T-helper 2 cell treated with Interferon-gamma antibody and Interleukin-4, amounts not matched to agents 5 μg/mL and 100 μg/mL, for 36 hours (primary cell): Measurements from ENCODE around the gene F11R.
A peak's percentile ranks its signal among the peaks of the same experiment; 100 is the strongest.
"Not testable (repeated sequence)": the region's sequence is repeated elsewhere in the genome, so short reads cannot be mapped to it uniquely, and the experiment has no call there.

Source experiments
- DNase-seq: peaks from one replicate; pipeline ENCODE4 v3.0.0; 2021; ENCODE audit warnings: low spot score
- H3K27ac Mint-ChIP-seq: one replicate; pipeline ENCODE4 v1.8.0; 2021; ENCODE audit warnings: mild to moderate bottlenecking, mixed read lengths
- H3K27me3 Mint-ChIP-seq: one replicate; pipeline ENCODE4 v1.8.0; 2021; ENCODE audit warnings: low read depth, mixed read lengths
- H3K36me3 Mint-ChIP-seq: one replicate; pipeline ENCODE4 v1.8.0; 2021; ENCODE audit warnings: low read depth, mixed read lengths
- H3K4me1 Mint-ChIP-seq: one replicate; pipeline ENCODE4 v1.8.0; 2021; ENCODE audit warnings: low read depth, mixed read lengths
- H3K4me3 Mint-ChIP-seq: one replicate; pipeline ENCODE4 v1.8.0; 2022; ENCODE audit warnings: mild to moderate bottlenecking, moderate library complexity, mixed read lengths
- H3K9me3 Mint-ChIP-seq: one replicate; pipeline ENCODE4 v1.8.0; 2021; ENCODE audit warnings: mixed read lengths

Gene F11R

GRCh38 chr1:161032409-161032808 lies 11.5 kb upstream of the F11R start:
- H3K27me3 Mint-ChIP-seq = no peaks in the 10 kb centered on the region

GRCh38 chr1:161031874-161032273 lies 10.9 kb upstream of the F11R start:
- Mint-ChIP-seq H3K36me3 (peaks cover 8% of the 10 kb centered on the region), H3K27ac (no peak overlapping the region), H3K4me3 (no peak overlapping the region), H3K9me3 (no peaks in the 10 kb centered on the region), H3K4me1 (peaks cover 7% of the 10 kb centered on the region), H3K27me3 (no peaks in the 10 kb centered on the region)
- no peak for DNase-seq

More at GRCh38 chr1:161032409-161032808, 11.5 kb upstream of the F11R start:
- Mint-ChIP-seq H3K27ac (peak overlapping the region; percentile 20), H3K4me3 (no peak overlapping the region), H3K4me1 (peaks cover 9% of the 10 kb centered on the region), H3K36me3 (peaks cover 4% of the 10 kb centered on the region), H3K9me3 (no peaks in the 10 kb centered on the region)
- DNase-seq = no peak

GRCh38 chr1:161029466-161029865 lies 8.5 kb upstream of the F11R start:
- H3K4me3 Mint-ChIP-seq, H3K4me1 Mint-ChIP-seq, H3K9me3 Mint-ChIP-seq, H3K27me3 Mint-ChIP-seq, H3K27ac Mint-ChIP-seq, H3K36me3 Mint-ChIP-seq, DNase-seq: not testable (repeated sequence)

GRCh38 chr1:161026954-161027353 lies 6.0 kb upstream of the F11R start:
- DNase-seq, H3K27ac Mint-ChIP-seq, H3K36me3 Mint-ChIP-seq, H3K4me3 Mint-ChIP-seq, H3K27me3 Mint-ChIP-seq, H3K4me1 Mint-ChIP-seq, H3K9me3 Mint-ChIP-seq: not testable (repeated sequence)

- H3K27ac Mint-ChIP-seq, H3K9me3 Mint-ChIP-seq, H3K4me3 Mint-ChIP-seq, H3K36me3 Mint-ChIP-seq, DNase-seq, H3K27me3 Mint-ChIP-seq: not testable (repeated sequence)
- peaks cover 23% of the 10 kb centered on the region for H3K4me1 Mint-ChIP-seq
Observed at GRCh38 chr1:161022432-161022831, 1.5 kb upstream of the F11R start.

- Mint-ChIP-seq H3K4me3 (peak overlapping the region; percentile 93), H3K9me3 (no peaks in the 10 kb centered on the region), H3K4me1 (peaks cover 23% of the 10 kb centered on the region), H3K27me3 (no peaks in the 10 kb centered on the region), H3K36me3 (peaks cover 2% of the 10 kb centered on the region), H3K27ac (peak overlapping the region; percentile 35)
- no peak for DNase-seq
Observed at GRCh38 chr1:161021970-161022353, 1.0 kb upstream of the F11R start.

GRCh38 chr1:161021165-161021969 lies 415 bp upstream of the F11R start:
- no peaks in the 10 kb centered on the region for H3K9me3 Mint-ChIP-seq
- peak overlapping the region; percentile 93 for H3K4me3 Mint-ChIP-seq
- peak; percentile 71 for DNase-seq
- peaks cover 24% of the 10 kb centered on the region for H3K4me1 Mint-ChIP-seq
- no peaks in the 10 kb centered on the region for H3K27me3 Mint-ChIP-seq
- H3K27ac Mint-ChIP-seq = peak overlapping the region; percentile 87
- no peaks in the 10 kb centered on the region for H3K36me3 Mint-ChIP-seq

GRCh38 chr1:161019751-161020495 lies 1.0 kb downstream of the F11R start:
- DNase-seq = no peak
- peak overlapping the region; percentile 87 for H3K27ac Mint-ChIP-seq
- H3K4me1 Mint-ChIP-seq = peaks cover 24% of the 10 kb centered on the region
- H3K9me3 Mint-ChIP-seq = no peaks in the 10 kb centered on the region
- H3K36me3 Mint-ChIP-seq = no peaks in the 10 kb centered on the region
- peak overlapping the region; percentile 93 for H3K4me3 Mint-ChIP-seq
- no peaks in the 10 kb centered on the region for H3K27me3 Mint-ChIP-seq

- H3K9me3 Mint-ChIP-seq, H3K36me3 Mint-ChIP-seq, H3K27ac Mint-ChIP-seq, DNase-seq, H3K27me3 Mint-ChIP-seq: not testable (repeated sequence)
- H3K4me1 Mint-ChIP-seq = peaks cover 25% of the 10 kb centered on the region
- peak overlapping the region; percentile 42 for H3K4me3 Mint-ChIP-seq
Observed at GRCh38 chr1:161019111-161019660, 1.8 kb downstream of the F11R start.

GRCh38 chr1:161018631-161018930 lies 2.4 kb downstream of the F11R start:
- no peaks in the 10 kb centered on the region for H3K27me3 Mint-ChIP-seq
- peaks cover 30% of the 10 kb centered on the region for H3K4me1 Mint-ChIP-seq
- no peak overlapping the region for H3K27ac Mint-ChIP-seq
- H3K9me3 Mint-ChIP-seq = no peaks in the 10 kb centered on the region
- no peaks in the 10 kb centered on the region for H3K36me3 Mint-ChIP-seq
- DNase-seq = no peak
- H3K4me3 Mint-ChIP-seq = no peak overlapping the region

GRCh38 chr1:161017756-161018630 lies 3.0 kb downstream of the F11R start:
- Mint-ChIP-seq H3K27ac (no peak overlapping the region), H3K4me3 (no peak overlapping the region), H3K36me3 (no peaks in the 10 kb centered on the region), H3K27me3 (no peaks in the 10 kb centered on the region), H3K9me3 (no peaks in the 10 kb centered on the region), H3K4me1 (peaks cover 36% of the 10 kb centered on the region)
- DNase-seq = no peak

GRCh38 chr1:161017181-161017580 lies 3.8 kb downstream of the F11R start:
- peaks cover 39% of the 10 kb centered on the region for H3K4me1 Mint-ChIP-seq
- H3K9me3 Mint-ChIP-seq, H3K4me3 Mint-ChIP-seq: not testable (repeated sequence)

GRCh38 chr1:161016683-161017082 lies 4.3 kb downstream of the F11R start:
- DNase-seq, H3K9me3 Mint-ChIP-seq, H3K36me3 Mint-ChIP-seq, H3K27ac Mint-ChIP-seq, H3K27me3 Mint-ChIP-seq, H3K4me3 Mint-ChIP-seq: not testable (repeated sequence)
- H3K4me1 Mint-ChIP-seq = peaks cover 40% of the 10 kb centered on the region

More at GRCh38 chr1:161017181-161017580, 3.8 kb downstream of the F11R start:
- not testable (repeated sequence) for DNase-seq, H3K36me3 Mint-ChIP-seq, H3K27ac Mint-ChIP-seq, H3K27me3 Mint-ChIP-seq
